OCI-LY7 (cell line): Measurements from ENCODE around the gene ATP2B3. TPM values are rescaled to one million over a fixed set of nuclear protein-coding genes. Genes with fewer than 3 reads are reported as not detected.

Source experiments
- BruUV-seq: library from RNA; stranded (reverse); fragments of 400-500 nt; replicated peaks from 2 replicates; lab custom pipeline; 2021; lab: Mats Ljungman, UMichigan
- CTCF ChIA-PET: fragments of 300-600 bp; sonication (Branson Sonifier 250); formaldehyde crosslinking; loops from one replicate; lab custom pipeline; 2022; ENCODE audit warnings: antibody characterized with exemption; ENCODE audit not compliant: unreplicated experiment; lab: Charles Lee
- POLR2A ChIA-PET: fragments of 300-600 bp; sonication (Branson Sonifier 250); formaldehyde crosslinking; loops from one replicate; lab custom pipeline; 2022; ENCODE audit warnings: antibody characterized with exemption; lab: Charles Lee
- DNase-seq: peaks from one replicate; pipeline ENCODE4 v3.0.0-alpha.2; 2015; ENCODE audit warnings: low spot score
- H2AFZ ChIP-seq: fragments of 200-600 bp; sonication (generic), shearing (Covaris generic); 2 replicates; pipeline ENCODE4 v1.6.1; 2014; ENCODE audit warnings: mild to moderate bottlenecking, antibody characterized with exemption, low read length, moderate library complexity
- H3K27ac ChIP-seq: fragments of 200-600 bp; sonication (generic); 2 replicates; pipeline ENCODE4 v1.5.1; 2014; ENCODE audit warnings: mixed run types, low read depth, mild to moderate bottlenecking, moderate library complexity, low read length, inconsistent platforms; ENCODE audit not compliant: poor library complexity, severe bottlenecking
- H3K36me3 ChIP-seq: fragments of 200-600 bp; sonication (generic); 2 replicates; pipeline ENCODE4 v1.6.1; 2014; ENCODE audit warnings: mild to moderate bottlenecking, antibody characterized with exemption, low read length, moderate library complexity, mixed read lengths; ENCODE audit not compliant: insufficient read depth
- H3K4me1 ChIP-seq: fragments of 200-600 bp; sonication (generic); 2 replicates; pipeline ENCODE4 v1.5.1; 2014; ENCODE audit warnings: mild to moderate bottlenecking, low read length; ENCODE audit not compliant: insufficient read depth, poor library complexity, severe bottlenecking
- H3K4me2 ChIP-seq: fragments of 200-600 bp; sonication (generic); 2 replicates; pipeline ENCODE4 v1.6.1; 2014; ENCODE audit warnings: mild to moderate bottlenecking, low read length
- H3K4me3 ChIP-seq: fragments of 200-600 bp; sonication (generic); 2 replicates; pipeline ENCODE4 v1.5.1; 2014; ENCODE audit warnings: mild to moderate bottlenecking, low read depth, low read length; ENCODE audit not compliant: poor library complexity, severe bottlenecking
- H3K79me2 ChIP-seq: fragments of 200-600 bp; sonication (generic); 2 replicates; pipeline ENCODE4 v1.6.1; 2016; ENCODE audit warnings: low read depth, mild to moderate bottlenecking, low read length, moderate library complexity, mixed read lengths; ENCODE audit not compliant: insufficient read depth
- H3K9me2 ChIP-seq: fragments of 200-600 bp; sonication (generic); 2 replicates; pipeline ENCODE4 v1.6.1; 2016; ENCODE audit warnings: mild to moderate bottlenecking, low read length, mixed read lengths; ENCODE audit not compliant: insufficient read depth
- H3K9me3 ChIP-seq: fragments of 200-600 bp; sonication (generic); 2 replicates; pipeline ENCODE4 v1.6.1; 2014; ENCODE audit warnings: mild to moderate bottlenecking, mixed run types, low read length, mixed read lengths
- H4K20me1 ChIP-seq: fragments of 200-600 bp; sonication (generic); 2 replicates; pipeline ENCODE4 v1.6.1; 2014; ENCODE audit warnings: mild to moderate bottlenecking, antibody characterized with exemption, low read length, moderate library complexity, mixed read lengths; ENCODE audit not compliant: insufficient read depth
- EZH2phosphoT487 ChIP-seq: fragments of 200-600 bp; sonication (generic); IDR thresholded peaks from 2 replicates; pipeline ENCODE4 v1.6.1; 2018; ENCODE audit warnings: low read depth, borderline replicate concordance, mild to moderate bottlenecking, mixed run types, antibody characterized with exemption, low read length, moderate library complexity, mixed read lengths
- intact Hi-C: fragments of 100-400 bp; cut with micrococcal nuclease; formaldehyde crosslinking; loops from one replicate; pipeline ENCODE4 v1.10.0; 2022; ENCODE audit not compliant: unreplicated experiment
- total RNA-seq, 2 experiments: library from RNA; depleted of rRNA in 1 of 2; stranded (reverse); fragments of >200 nt in 1 of 2; shearing (Covaris generic) in 1 of 2; gene quantifications; 2 replicates each; pipeline ENCODE4 v1.2.3, GENCODE V29; 2014 to 2022
- TF ChIP-seq, protein P1 (sequence below): fragments of 200-600 bp; sonication (generic); conservative IDR thresholded peaks from 2 replicates; pipeline ENCODE4 v1.5.1; 2014; ENCODE audit warnings: mild to moderate bottlenecking, antibody characterized with exemption, low read length, moderate library complexity, mixed read lengths

Gene ATP2B3
- total RNA-seq, 2 experiments from 2014 or later, result not detected

DNA sequence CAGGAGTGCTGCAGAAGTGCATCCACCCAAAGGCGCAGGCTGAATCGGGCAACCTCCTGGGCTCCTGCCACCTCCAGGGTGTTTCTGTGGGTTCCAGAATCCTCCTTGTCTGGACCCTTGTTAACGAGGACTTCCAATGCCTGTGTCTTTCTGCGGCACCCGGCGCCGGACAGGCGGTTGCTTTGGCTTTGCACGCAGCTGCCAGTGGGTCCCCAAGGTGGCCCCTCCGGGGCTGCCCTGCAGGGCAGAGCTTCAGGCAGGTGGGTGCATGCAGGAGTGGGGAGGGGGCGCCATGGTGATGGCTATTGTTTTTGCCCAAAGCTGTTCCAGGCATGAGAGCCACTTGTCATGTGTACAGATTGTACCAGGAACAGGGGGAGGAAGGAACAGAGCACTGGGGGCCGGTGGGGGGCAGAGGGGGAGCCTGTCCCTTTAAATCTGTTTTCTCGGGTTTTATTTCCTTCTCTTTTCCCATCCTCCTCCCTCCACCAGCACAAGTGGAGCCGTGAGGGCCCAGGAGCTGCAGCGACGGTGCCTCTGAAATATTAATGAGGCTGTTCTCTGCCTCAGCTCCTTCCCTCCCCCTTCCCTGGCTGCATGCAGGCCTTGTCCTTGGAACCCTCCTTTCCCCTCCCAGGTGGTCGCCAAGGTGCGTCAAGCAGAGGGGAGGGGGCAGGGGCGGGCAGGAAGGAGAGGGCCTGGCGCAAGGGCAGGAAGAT, 13.1 kb downstream of the ATP2B3 start:
- no peak for TF ChIP-seq EZH2phosphoT487
- TF ChIP-seq, protein P1, sequence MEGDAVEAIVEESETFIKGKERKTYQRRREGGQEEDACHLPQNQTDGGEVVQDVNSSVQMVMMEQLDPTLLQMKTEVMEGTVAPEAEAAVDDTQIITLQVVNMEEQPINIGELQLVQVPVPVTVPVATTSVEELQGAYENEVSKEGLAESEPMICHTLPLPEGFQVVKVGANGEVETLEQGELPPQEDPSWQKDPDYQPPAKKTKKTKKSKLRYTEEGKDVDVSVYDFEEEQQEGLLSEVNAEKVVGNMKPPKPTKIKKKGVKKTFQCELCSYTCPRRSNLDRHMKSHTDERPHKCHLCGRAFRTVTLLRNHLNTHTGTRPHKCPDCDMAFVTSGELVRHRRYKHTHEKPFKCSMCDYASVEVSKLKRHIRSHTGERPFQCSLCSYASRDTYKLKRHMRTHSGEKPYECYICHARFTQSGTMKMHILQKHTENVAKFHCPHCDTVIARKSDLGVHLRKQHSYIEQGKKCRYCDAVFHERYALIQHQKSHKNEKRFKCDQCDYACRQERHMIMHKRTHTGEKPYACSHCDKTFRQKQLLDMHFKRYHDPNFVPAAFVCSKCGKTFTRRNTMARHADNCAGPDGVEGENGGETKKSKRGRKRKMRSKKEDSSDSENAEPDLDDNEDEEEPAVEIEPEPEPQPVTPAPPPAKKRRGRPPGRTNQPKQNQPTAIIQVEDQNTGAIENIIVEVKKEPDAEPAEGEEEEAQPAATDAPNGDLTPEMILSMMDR, result no peak
- no peaks in the 10 kb centered on the region for H3K4me1 ChIP-seq
- no peak for DNase-seq
- no TSS peak for BruUV-seq
- intact Hi-C loops, result no loop called here
- H3K4me3 ChIP-seq, result no peak overlapping the region
- CTCF ChIA-PET, result no interaction called here
- no peak overlapping the region for H3K4me2 ChIP-seq
- H4K20me1 ChIP-seq, result no peaks in the 10 kb centered on the region
- H3K9me2 ChIP-seq, result no peaks in the 10 kb centered on the region
- no peaks in the 10 kb centered on the region for H3K36me3 ChIP-seq
- POLR2A ChIA-PET, result no interaction called here
- H3K27ac ChIP-seq, result no peak overlapping the region
- H3K79me2 ChIP-seq, result no peaks in the 10 kb centered on the region
- no peaks in the 10 kb centered on the region for H3K9me3 ChIP-seq
- no peak overlapping the region for H2AFZ ChIP-seq

DNA sequence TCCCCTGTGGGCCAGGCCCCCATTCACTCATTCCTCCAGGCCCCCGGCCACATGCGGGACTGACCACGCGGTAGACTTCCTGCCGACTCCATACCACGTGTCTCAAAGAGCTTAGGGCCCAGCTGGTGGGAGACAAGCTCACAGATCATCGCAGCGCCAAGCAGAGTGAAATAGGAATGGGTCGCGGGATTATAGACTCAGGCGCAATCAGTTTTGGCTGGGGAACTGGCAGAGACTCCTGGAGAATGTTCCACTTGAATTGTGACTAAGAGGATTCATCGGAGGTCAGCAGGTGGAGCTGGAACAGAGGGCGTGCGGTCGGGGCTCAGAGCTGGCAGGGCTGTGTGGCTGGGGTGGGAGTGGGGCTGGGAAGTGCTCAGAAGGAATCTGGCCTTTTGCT, 15.6 kb downstream of the ATP2B3 start:
- no peaks in the 10 kb centered on the region for H3K9me2 ChIP-seq
- POLR2A ChIA-PET, result no interaction called here
- no peak overlapping the region for H3K4me3 ChIP-seq
- no peak overlapping the region for H2AFZ ChIP-seq
- intact Hi-C loops, result no loop called here
- no peaks in the 10 kb centered on the region for H3K36me3 ChIP-seq
- CTCF ChIA-PET, result no interaction called here
- H3K9me3 ChIP-seq, result no peaks in the 10 kb centered on the region
- no peak for TF ChIP-seq EZH2phosphoT487
- TF ChIP-seq, protein P1, result no peak
- no peaks in the 10 kb centered on the region for H3K4me1 ChIP-seq
- no peaks in the 10 kb centered on the region for H4K20me1 ChIP-seq
- no peaks in the 10 kb centered on the region for H3K79me2 ChIP-seq
- BruUV-seq, result no TSS peak
- DNase-seq, result no peak
- H3K4me2 ChIP-seq, result no peak overlapping the region
- H3K27ac ChIP-seq, result no peak overlapping the region

DNA sequence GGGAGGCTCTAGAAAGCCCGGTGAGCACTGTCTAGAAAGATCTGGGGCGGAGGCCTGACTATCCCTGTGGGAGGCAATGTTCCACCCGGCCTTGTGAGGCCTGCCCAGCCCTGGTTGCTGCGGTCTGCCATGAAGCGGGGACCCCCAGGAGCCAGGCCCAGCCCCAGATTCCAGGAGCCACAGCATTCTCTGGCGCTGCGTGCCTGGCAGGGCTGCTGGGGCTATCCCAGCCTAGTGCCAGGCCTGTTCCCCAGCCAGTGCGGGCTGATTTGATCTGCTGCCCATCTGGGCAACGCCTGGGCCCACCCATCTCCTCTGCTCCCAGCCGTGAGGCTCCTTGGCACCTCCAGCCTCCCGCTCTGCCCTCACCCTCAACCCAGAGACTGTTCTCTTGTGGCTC, 19.6 kb downstream of the ATP2B3 start:
- BruUV-seq, result no TSS peak
- Histone ChIP-seq H4K20me1 (no peaks in the 10 kb centered on the region), H3K9me2 (no peaks in the 10 kb centered on the region), H3K4me2 (no peak overlapping the region), H3K4me1 (no peaks in the 10 kb centered on the region), H3K79me2 (no peaks in the 10 kb centered on the region), H3K4me3 (no peak overlapping the region), H2AFZ (no peak overlapping the region), H3K9me3 (no peaks in the 10 kb centered on the region), H3K36me3 (no peaks in the 10 kb centered on the region), H3K27ac (no peak overlapping the region)
- intact Hi-C loops, result no loop called here
- no peak for DNase-seq
- POLR2A ChIA-PET, result no interaction called here
- CTCF ChIA-PET, result no interaction called here
- no peak for TF ChIP-seq EZH2phosphoT487
- TF ChIP-seq, protein P1, result no peak
